ENCODE results near the gene MRC1. TPM values are rescaled to one million over a fixed set of nuclear protein-coding genes. Genes with fewer than 3 reads are reported as not detected.

Gene MRC1
- total and polyA plus RNA-seq, 2 of the 13 experiments (the other 11 are each of a cell fraction or from before 2014, with no cell fraction given), result not detected

DNA sequence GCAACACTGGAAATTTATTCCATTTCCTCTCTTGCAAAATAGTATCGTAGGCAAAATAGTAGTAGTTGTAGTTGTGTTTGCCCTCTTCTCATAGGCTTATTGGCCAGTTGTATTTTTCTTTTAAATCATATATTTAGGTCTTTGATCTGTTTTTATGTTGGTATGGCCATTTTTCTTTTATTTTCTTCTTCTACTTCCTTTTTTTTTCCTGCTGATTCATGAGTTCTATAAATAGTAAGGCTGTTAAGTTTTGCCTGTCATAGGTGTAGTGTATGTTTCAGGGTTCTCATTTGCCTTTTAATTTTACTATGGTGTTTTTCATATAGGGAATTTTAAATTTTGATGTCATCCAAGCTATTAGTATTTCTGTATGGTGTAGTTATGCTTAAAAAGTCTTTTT is 25.4 kb upstream of the MRC1 start (continued):
- no peak for TF ChIP-seq CCDC6 (CRISPR knock-in tag; IDR thresholded peaks at IDR 0.05)

DNA sequence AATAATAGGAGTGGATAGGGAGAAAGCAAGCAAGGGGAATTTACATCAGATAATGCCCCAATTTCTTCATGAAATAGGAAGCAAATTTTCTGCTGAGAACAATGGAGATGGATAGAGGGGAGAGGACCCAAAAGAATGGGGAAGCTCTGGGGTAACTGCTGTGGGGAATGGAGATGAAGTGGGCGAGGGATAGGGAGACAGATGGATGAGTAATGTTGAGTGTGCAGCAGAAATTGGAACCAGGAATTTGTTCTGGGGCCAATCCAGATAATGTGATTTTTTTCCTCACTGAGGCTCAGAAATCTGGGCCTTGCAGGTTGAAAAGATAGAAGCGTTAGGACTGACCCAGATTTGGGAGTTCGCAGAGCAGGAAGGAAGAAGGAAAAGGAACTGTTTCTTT is 24.5 kb upstream of the MRC1 start:
- in situ Hi-C loops (cut with HindIII; ENCODE audit: extremely low pct_ligation_motif_present, low pct_unique_long_range_greater_than_20kb) (no loop called here), intact Hi-C loops (cut with micrococcal nuclease; ENCODE audit: unreplicated experiment) (no loop called here)
- Histone ChIP-seq H3K9me3 (ENCODE audit: low read length) (no peaks in the 10 kb centered on the region), H3K4me1 (ENCODE audit: insufficient read depth, low read length) (no peaks in the 10 kb centered on the region), H4K20me1 (ENCODE audit: insufficient read depth, low read length) (no peaks in the 10 kb centered on the region), H3K79me2 (ENCODE audit: insufficient read depth, low read length) (no peaks in the 10 kb centered on the region), H3K27me3 (ENCODE audit: control insufficient read depth in 1 of 2, insufficient read depth in 2 of 2, low read length in 2 of 2) (peaks cover 0 to 8% of the 10 kb centered on the region in 2 experiments; a peak in 3 of 5 replicates), H3K9ac (ENCODE audit: insufficient read depth, low read depth, low read length) (no peak overlapping the region), H2AFZ (ENCODE audit: low read length) (no peak overlapping the region), H3K36me3 (replicated peaks in 1 of 2; ENCODE audit: control insufficient read depth in 1 of 2, insufficient read depth in 2 of 2, low read length in 2 of 2) (no peaks in the 10 kb centered on the region), H3K27ac (ENCODE audit: extremely low read length, insufficient read depth, low read length) (no peak overlapping the region), H3K4me2 (ENCODE audit: low read depth, low read length) (no peak overlapping the region), H3K4me3 (replicated peaks in 1 of 3; ENCODE audit: insufficient read depth in 1 of 3, low read depth in 2 of 3, low read length in 3 of 3) (no peak overlapping the region)
- no peak for ATAC-seq
- CTCF ChIA-PET (ENCODE audit: low intra/inter-chr PET ratio, low total read pairs), result no interaction called here
- 33% methylated on average over 3 of the region's 3 CpGs for WGBS (ENCODE audit: low lambda C conversion rate)
- no peak for TF ChIP-seq ZNF124 (CRISPR knock-in tag; IDR thresholded peaks at IDR 0.05)
- TF ChIP-seq MYC (CRISPR knock-in tag; IDR thresholded peaks at IDR 0.05; ENCODE audit: borderline replicate concordance), result no peak
- TF ChIP-seq CEBPG (CRISPR knock-in tag; IDR thresholded peaks at IDR 0.05), result no peak
- no peak for TF ChIP-seq ZNF362 (CRISPR knock-in tag; IDR thresholded peaks at IDR 0.05; ENCODE audit: borderline replicate concordance)
- TF ChIP-seq, protein P1, sequence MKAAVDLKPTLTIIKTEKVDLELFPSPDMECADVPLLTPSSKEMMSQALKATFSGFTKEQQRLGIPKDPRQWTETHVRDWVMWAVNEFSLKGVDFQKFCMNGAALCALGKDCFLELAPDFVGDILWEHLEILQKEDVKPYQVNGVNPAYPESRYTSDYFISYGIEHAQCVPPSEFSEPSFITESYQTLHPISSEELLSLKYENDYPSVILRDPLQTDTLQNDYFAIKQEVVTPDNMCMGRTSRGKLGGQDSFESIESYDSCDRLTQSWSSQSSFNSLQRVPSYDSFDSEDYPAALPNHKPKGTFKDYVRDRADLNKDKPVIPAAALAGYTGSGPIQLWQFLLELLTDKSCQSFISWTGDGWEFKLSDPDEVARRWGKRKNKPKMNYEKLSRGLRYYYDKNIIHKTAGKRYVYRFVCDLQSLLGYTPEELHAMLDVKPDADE (CRISPR knock-in tag; IDR thresholded peaks at IDR 0.05), result no peak
- no peak for TF ChIP-seq TSC22D2 (CRISPR knock-in tag; IDR thresholded peaks at IDR 0.05; ENCODE audit: borderline replicate concordance)
- TF ChIP-seq NPAS2 (CRISPR knock-in tag; IDR thresholded peaks at IDR 0.05; ENCODE audit: borderline replicate concordance), result no peak
- TF ChIP-seq, protein P2, sequence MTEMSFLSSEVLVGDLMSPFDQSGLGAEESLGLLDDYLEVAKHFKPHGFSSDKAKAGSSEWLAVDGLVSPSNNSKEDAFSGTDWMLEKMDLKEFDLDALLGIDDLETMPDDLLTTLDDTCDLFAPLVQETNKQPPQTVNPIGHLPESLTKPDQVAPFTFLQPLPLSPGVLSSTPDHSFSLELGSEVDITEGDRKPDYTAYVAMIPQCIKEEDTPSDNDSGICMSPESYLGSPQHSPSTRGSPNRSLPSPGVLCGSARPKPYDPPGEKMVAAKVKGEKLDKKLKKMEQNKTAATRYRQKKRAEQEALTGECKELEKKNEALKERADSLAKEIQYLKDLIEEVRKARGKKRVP (CRISPR knock-in tag; IDR thresholded peaks at IDR 0.05), result no peak
- no peak for TF ChIP-seq REL (CRISPR knock-in tag; conservative IDR thresholded peaks at IDR 0.05)
- TF ChIP-seq STAT6 (CRISPR knock-in tag; IDR thresholded peaks at IDR 0.05; ENCODE audit: borderline replicate concordance), result no peak
- TF ChIP-seq PRMT3 (CRISPR knock-in tag; IDR thresholded peaks at IDR 0.05; ENCODE audit: borderline replicate concordance, low read depth), result no peak
- no peak for TF ChIP-seq PAWR (CRISPR knock-in tag; IDR thresholded peaks at IDR 0.05; ENCODE audit: borderline replicate concordance)
- TF ChIP-seq KDM4B (CRISPR knock-in tag; IDR thresholded peaks at IDR 0.05), result no peak
- FAIRE-seq, result no peak
- POLR2A ChIA-PET, result no interaction called here
- no TSS peak for BruUV-seq (replicated peaks)
- DNase-seq (ENCODE audit: low spot score), result no peak

Measured in HepG2 (cell line).